AG04450 (cell line): Measurements from ENCODE around the gene KLHL25. TPM values are rescaled to one million over a fixed set of nuclear protein-coding genes. Genes with fewer than 3 reads are reported as not detected.

Experiments
- CTCF ChIA-PET: fragments of 300-600, 350-600 bp; formaldehyde crosslinking; extraction: SDS; loops from one replicate; lab custom pipeline; 2022; ENCODE audit warnings: antibody characterized with exemption, inconsistent platforms; lab: Charles Lee
- POLR2A ChIA-PET: fragments of 350-600 bp; formaldehyde crosslinking; extraction: SDS; loops from one replicate; lab custom pipeline; 2021; ENCODE audit warnings: antibody characterized with exemption, inconsistent platforms; lab: Yijun Ruan, JAX
- DNase-seq: peaks from one replicate; pipeline ENCODE4 v3.0.0-alpha.2; 2011; ENCODE audit warnings: low read depth, low spot score
- H3K27ac ChIP-seq: one replicate; pipeline ENCODE4 v1.5.1; 2012; ENCODE audit warnings: low read depth, low read length, control low read depth
- H3K27me3 ChIP-seq: one replicate; pipeline ENCODE4 v1.6.0; 2012; ENCODE audit warnings: low read length; ENCODE audit not compliant: control insufficient read depth, insufficient read depth
- H3K4me3 ChIP-seq: 2 replicates; pipeline ENCODE4 v1.5.1; 2011; ENCODE audit warnings: mild to moderate bottlenecking, low read depth, low read length, control low read depth
- H3K9me3 ChIP-seq: 2 replicates; pipeline ENCODE4 v1.5.1; 2012; ENCODE audit warnings: low read length; ENCODE audit not compliant: control insufficient read depth, insufficient read depth
- polyA plus RNA-seq: library from polyadenylated mRNA; depleted of rRNA; stranded (reverse); fragments of >200 nt; gene quantifications from 2 replicates; pipeline ENCODE4 v1.2.3, GENCODE V29; 2011
- TF ChIP-seq, protein P1 (sequence below): IDR thresholded peaks from 2 replicates; pipeline ENCODE4 v1.5.1; 2011; ENCODE audit warnings: low read depth, low read length, control low read depth, inconsistent platforms

Gene KLHL25
- polyA plus RNA-seq, 1 experiment: 2.9 TPM

GRCh38 chr15:85744579-85744978, 50.1 kb downstream of the KLHL25 start:
- Histone ChIP-seq H3K9me3 (no peaks in the 10 kb centered on the region; the same call in 1 of the 2 replicates), H3K4me3 (no peak overlapping the region), H3K27me3 (no peaks in the 10 kb centered on the region), H3K27ac (no peak overlapping the region)
- TF ChIP-seq, protein P1, sequence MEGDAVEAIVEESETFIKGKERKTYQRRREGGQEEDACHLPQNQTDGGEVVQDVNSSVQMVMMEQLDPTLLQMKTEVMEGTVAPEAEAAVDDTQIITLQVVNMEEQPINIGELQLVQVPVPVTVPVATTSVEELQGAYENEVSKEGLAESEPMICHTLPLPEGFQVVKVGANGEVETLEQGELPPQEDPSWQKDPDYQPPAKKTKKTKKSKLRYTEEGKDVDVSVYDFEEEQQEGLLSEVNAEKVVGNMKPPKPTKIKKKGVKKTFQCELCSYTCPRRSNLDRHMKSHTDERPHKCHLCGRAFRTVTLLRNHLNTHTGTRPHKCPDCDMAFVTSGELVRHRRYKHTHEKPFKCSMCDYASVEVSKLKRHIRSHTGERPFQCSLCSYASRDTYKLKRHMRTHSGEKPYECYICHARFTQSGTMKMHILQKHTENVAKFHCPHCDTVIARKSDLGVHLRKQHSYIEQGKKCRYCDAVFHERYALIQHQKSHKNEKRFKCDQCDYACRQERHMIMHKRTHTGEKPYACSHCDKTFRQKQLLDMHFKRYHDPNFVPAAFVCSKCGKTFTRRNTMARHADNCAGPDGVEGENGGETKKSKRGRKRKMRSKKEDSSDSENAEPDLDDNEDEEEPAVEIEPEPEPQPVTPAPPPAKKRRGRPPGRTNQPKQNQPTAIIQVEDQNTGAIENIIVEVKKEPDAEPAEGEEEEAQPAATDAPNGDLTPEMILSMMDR: no peak
- no peak for DNase-seq
- ChIA-PET POLR2A (no interaction called here), CTCF (no interaction called here)

DNA sequence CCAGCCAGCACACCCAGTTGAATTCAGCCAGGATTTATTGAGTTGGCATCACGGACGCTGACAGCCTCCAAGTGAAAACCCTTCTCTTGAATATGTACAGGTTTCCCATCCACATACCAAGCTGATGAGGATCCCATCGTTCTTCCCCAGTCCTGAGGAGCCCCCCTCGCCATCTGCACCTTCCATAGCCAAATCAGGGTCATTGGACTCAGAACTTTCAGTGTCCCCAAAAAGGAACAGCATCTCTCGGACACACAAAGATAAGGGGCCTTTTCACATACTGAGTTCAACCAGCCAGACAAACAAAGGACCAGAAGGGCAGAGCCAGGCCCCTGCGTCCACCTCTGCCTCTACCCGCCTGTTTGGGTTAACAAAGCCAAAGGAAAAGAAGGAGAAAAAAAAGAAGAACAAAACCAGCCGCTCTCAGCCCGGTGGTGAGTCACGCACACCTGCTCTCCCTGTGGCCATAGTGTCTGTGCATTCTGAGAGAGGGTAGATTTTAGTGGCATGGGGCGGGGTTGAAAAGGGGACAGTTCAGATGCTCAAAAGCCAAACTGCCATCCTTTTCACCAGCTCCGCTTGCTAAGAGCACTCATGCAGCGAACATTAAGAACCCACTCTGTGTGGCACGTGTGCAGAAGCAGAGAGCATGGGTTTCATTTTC, 51.2 kb downstream of the KLHL25 start:
- Histone ChIP-seq H3K27ac (no peak overlapping the region), H3K9me3 (no peaks in the 10 kb centered on the region; the same call in 1 of the 2 replicates), H3K27me3 (no peaks in the 10 kb centered on the region), H3K4me3 (no peak overlapping the region)
- no peak for DNase-seq
- ChIA-PET POLR2A (no interaction called here), CTCF (interaction anchor here (3.7 to 6.6 kb wide), 2 partner anchors 12 to 97 kb away, joined by 37 to 38 read pairs; no protein-coding TSS in a partner anchor)
- TF ChIP-seq, protein P1: no peak

DNA sequence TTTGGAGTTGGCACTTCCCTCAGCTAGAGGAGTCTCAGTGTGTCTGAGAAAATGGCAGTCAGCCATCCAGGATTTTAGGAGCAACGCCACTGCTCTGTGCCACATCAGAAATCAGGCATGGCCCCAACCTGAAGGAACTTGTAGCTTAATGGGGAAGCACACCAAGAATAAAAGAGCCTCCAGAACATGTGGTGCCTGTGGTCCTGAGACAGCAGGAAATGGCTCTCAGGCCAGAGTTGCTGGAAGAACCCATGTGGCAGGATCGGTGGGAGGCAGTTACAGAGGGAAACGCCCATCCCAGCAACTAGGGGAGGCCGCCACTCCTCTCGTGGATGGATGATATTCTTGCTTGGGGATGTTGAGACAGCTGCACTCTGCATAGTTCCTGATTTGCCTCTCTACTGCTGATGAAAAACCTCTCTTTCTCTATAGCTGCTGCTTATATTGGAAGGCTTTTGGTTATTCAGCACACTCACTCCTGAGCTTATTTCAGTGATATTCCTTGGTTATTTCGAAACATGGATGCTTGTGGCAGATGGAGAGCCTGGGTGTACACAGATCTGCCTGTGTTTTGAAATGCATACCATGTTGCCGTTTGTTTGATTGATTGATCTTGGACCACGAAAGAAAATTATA, 52.4 kb downstream of the KLHL25 start:
- Histone ChIP-seq H3K9me3 (no peaks in the 10 kb centered on the region; the same call in 1 of the 2 replicates), H3K27me3 (no peaks in the 10 kb centered on the region), H3K27ac (peak overlapping the region; percentile 2), H3K4me3 (no peak overlapping the region)
- CTCF ChIA-PET: interaction anchor here (1.0 to 6.6 kb wide), 4 partner anchors 10 to 99 kb away, joined by 5 to 38 read pairs (median 22); no protein-coding TSS in a partner anchor
- no peak for DNase-seq
- TF ChIP-seq, protein P1: no peak
- POLR2A ChIA-PET: no interaction called here

- Histone ChIP-seq H3K27me3 (no peaks in the 10 kb centered on the region), H3K9me3 (no peaks in the 10 kb centered on the region; the same call in 1 of the 2 replicates), H3K4me3 (no peak overlapping the region), H3K27ac (peak overlapping the region; percentile 2)
- no peak for DNase-seq
- ChIA-PET CTCF (interaction anchor here (1.6 to 6.6 kb wide), 4 partner anchors 10 to 99 kb away, joined by 5 to 38 read pairs (median 24); no protein-coding TSS in a partner anchor), POLR2A (no interaction called here)
- TF ChIP-seq, protein P1: no peak
Observed at GRCh38 chr15:85741662-85742061, 53.1 kb downstream of the KLHL25 start.

DNA sequence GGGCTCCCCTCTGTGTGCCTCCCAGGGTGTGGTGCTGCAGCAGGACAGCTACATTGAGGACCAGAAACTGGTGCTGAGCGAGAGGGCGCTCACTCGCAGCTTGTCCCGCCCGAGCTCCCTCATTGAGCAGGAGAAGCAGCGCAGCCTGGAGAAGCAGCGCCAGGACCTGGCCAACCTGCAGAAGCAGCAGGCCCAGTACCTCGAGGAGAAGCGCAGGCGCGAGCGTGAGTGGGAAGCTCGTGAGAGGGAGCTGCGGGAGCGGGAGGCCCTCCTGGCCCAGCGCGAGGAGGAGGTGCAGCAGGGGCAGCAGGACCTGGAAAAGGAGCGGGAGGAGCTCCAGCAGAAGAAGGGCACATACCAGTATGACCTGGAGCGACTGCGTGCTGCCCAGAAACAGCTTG, 53.7 kb downstream of the KLHL25 start:
- CTCF ChIA-PET: interaction anchor here (1.3 to 6.6 kb wide), 5 partner anchors 9 to 114 kb away, joined by 3 to 38 read pairs (median 11); no protein-coding TSS in a partner anchor
- no peak for DNase-seq
- no peaks in the 10 kb centered on the region for H3K27me3 ChIP-seq
- H3K4me3 ChIP-seq: no peak overlapping the region
- no peaks in the 10 kb centered on the region; the same call in 1 of the 2 replicates for H3K9me3 ChIP-seq
- POLR2A ChIA-PET: no interaction called here
- peak overlapping the region; percentile 2 for H3K27ac ChIP-seq
- TF ChIP-seq, protein P1: no peak
